Measurements from ENCODE around the gene RFX5. TPM values are rescaled to one million over a fixed set of nuclear protein-coding genes. Genes with fewer than 3 reads are reported as not detected.
A peak's percentile ranks its signal among the peaks of the same experiment; 100 is the strongest.

Gene RFX5
- total and polyA plus RNA-seq, 2 of the 13 experiments (the other 11 are each of a cell fraction or from before 2014, with no cell fraction given) = 17.9 to 36.2 TPM

DNA sequence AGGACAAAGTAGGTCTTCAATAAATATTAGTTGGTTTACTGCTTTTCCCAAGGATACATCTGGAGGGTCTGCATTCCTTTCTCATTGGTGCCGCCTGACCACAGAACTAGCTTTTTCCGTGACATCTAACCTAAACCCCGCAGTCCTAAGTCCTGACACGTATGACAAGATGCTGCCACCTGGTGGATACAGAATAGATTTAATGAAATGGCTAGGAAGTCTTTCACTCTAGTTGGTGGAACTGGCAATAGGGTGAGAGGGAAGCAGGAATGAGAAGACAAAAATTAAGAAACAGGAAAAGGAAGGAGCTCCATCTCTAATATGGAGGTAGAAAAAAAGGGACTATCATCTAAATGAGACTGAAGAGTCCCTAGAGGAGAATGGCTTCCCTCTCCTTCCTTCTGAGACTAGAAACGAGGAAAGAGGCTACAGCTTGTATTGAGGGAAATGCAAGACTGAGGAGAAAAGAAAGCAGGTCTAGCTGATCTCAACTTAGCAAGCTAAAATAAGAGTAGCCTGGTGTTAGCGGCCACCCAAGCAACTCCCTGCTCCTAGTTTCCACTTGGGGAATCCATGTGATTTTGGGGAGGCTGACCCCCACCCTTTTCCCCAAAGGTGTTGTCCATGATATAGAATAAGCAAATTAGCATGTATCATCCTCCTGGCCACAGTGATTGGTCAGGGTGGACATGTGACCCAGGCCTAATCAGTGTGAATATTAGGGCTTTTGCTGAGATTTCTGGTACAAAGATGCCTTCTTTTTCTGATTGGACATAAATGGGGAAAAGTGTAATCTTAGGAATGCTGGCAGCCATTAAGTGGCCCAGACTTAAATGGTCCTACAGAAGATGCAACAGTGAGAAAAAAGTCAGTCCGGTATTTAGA lies 5.9 kb downstream of the RFX5 start (continued):
- TF ChIP-seq, protein P1, sequence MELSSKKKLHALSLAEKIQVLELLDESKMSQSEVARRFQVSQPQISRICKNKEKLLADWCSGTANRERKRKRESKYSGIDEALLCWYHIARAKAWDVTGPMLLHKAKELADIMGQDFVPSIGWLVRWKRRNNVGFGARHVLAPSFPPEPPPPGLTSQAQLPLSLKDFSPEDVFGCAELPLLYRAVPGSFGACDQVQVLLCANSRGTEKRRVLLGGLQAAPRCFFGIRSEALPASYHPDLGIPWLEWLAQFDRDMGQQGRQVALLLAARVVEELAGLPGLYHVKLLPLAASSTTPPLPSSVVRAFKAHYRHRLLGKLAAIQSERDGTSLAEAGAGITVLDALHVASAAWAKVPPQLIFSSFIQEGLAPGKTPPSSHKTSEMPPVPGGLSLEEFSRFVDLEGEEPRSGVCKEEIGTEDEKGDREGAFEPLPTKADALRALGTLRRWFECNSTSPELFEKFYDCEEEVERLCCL (CRISPR knock-in tag; IDR thresholded peaks at IDR 0.05; ENCODE audit: borderline replicate concordance) = no peak
- TF ChIP-seq, protein P2, sequence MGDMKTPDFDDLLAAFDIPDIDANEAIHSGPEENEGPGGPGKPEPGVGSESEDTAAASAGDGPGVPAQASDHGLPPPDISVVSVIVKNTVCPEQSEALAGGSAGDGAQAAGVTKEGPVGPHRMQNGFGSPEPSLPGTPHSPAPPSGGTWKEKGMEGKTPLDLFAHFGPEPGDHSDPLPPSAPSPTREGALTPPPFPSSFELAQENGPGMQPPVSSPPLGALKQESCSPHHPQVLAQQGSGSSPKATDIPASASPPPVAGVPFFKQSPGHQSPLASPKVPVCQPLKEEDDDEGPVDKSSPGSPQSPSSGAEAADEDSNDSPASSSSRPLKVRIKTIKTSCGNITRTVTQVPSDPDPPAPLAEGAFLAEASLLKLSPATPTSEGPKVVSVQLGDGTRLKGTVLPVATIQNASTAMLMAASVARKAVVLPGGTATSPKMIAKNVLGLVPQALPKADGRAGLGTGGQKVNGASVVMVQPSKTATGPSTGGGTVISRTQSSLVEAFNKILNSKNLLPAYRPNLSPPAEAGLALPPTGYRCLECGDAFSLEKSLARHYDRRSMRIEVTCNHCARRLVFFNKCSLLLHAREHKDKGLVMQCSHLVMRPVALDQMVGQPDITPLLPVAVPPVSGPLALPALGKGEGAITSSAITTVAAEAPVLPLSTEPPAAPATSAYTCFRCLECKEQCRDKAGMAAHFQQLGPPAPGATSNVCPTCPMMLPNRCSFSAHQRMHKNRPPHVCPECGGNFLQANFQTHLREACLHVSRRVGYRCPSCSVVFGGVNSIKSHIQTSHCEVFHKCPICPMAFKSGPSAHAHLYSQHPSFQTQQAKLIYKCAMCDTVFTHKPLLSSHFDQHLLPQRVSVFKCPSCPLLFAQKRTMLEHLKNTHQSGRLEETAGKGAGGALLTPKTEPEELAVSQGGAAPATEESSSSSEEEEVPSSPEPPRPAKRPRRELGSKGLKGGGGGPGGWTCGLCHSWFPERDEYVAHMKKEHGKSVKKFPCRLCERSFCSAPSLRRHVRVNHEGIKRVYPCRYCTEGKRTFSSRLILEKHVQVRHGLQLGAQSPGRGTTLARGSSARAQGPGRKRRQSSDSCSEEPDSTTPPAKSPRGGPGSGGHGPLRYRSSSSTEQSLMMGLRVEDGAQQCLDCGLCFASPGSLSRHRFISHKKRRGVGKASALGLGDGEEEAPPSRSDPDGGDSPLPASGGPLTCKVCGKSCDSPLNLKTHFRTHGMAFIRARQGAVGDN (CRISPR knock-in tag; IDR thresholded peaks at IDR 0.05) = no peak
- TF ChIP-seq ZMAT3 (CRISPR knock-in tag; conservative IDR thresholded peaks at IDR 0.05) = no peak
- no peak for TF ChIP-seq AHR (CRISPR knock-in tag; IDR thresholded peaks at IDR 0.05)
- no peak for TF ChIP-seq SPEN (CRISPR knock-in tag; IDR thresholded peaks at IDR 0.05; ENCODE audit: low read depth)
- TF ChIP-seq SRSF9 (IDR thresholded peaks at IDR 0.05; ENCODE audit: borderline replicate concordance, insufficient read depth, low read depth, low read length, poor library complexity, severe bottlenecking) = no peak
- TF ChIP-seq ZNF230 (CRISPR knock-in tag; IDR thresholded peaks at IDR 0.05) = no peak
- TF ChIP-seq CBX1 (IDR thresholded peaks at IDR 0.05; ENCODE audit: low read depth) = no peak
- TF ChIP-seq, protein P3, sequence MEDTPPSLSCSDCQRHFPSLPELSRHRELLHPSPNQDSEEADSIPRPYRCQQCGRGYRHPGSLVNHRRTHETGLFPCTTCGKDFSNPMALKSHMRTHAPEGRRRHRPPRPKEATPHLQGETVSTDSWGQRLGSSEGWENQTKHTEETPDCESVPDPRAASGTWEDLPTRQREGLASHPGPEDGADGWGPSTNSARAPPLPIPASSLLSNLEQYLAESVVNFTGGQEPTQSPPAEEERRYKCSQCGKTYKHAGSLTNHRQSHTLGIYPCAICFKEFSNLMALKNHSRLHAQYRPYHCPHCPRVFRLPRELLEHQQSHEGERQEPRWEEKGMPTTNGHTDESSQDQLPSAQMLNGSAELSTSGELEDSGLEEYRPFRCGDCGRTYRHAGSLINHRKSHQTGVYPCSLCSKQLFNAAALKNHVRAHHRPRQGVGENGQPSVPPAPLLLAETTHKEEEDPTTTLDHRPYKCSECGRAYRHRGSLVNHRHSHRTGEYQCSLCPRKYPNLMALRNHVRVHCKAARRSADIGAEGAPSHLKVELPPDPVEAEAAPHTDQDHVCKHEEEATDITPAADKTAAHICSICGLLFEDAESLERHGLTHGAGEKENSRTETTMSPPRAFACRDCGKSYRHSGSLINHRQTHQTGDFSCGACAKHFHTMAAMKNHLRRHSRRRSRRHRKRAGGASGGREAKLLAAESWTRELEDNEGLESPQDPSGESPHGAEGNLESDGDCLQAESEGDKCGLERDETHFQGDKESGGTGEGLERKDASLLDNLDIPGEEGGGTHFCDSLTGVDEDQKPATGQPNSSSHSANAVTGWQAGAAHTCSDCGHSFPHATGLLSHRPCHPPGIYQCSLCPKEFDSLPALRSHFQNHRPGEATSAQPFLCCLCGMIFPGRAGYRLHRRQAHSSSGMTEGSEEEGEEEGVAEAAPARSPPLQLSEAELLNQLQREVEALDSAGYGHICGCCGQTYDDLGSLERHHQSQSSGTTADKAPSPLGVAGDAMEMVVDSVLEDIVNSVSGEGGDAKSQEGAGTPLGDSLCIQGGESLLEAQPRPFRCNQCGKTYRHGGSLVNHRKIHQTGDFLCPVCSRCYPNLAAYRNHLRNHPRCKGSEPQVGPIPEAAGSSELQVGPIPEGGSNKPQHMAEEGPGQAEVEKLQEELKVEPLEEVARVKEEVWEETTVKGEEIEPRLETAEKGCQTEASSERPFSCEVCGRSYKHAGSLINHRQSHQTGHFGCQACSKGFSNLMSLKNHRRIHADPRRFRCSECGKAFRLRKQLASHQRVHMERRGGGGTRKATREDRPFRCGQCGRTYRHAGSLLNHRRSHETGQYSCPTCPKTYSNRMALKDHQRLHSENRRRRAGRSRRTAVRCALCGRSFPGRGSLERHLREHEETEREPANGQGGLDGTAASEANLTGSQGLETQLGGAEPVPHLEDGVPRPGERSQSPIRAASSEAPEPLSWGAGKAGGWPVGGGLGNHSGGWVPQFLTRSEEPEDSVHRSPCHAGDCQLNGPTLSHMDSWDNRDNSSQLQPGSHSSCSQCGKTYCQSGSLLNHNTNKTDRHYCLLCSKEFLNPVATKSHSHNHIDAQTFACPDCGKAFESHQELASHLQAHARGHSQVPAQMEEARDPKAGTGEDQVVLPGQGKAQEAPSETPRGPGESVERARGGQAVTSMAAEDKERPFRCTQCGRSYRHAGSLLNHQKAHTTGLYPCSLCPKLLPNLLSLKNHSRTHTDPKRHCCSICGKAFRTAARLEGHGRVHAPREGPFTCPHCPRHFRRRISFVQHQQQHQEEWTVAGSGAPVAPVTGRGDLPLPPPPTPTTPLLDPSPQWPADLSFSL (CRISPR knock-in tag; IDR thresholded peaks at IDR 0.05) = no peak
- TF ChIP-seq, protein P4, sequence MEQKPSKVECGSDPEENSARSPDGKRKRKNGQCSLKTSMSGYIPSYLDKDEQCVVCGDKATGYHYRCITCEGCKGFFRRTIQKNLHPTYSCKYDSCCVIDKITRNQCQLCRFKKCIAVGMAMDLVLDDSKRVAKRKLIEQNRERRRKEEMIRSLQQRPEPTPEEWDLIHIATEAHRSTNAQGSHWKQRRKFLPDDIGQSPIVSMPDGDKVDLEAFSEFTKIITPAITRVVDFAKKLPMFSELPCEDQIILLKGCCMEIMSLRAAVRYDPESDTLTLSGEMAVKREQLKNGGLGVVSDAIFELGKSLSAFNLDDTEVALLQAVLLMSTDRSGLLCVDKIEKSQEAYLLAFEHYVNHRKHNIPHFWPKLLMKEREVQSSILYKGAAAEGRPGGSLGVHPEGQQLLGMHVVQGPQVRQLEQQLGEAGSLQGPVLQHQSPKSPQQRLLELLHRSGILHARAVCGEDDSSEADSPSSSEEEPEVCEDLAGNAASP (CRISPR knock-in tag; IDR thresholded peaks at IDR 0.05; ENCODE audit: borderline replicate concordance) = peak; percentile 44; the same call in 1 of the 2 replicates
- TF ChIP-seq ZNF460 (CRISPR knock-in tag; IDR thresholded peaks at IDR 0.05; ENCODE audit: borderline replicate concordance) = no peak
- TF ChIP-seq, protein P5, sequence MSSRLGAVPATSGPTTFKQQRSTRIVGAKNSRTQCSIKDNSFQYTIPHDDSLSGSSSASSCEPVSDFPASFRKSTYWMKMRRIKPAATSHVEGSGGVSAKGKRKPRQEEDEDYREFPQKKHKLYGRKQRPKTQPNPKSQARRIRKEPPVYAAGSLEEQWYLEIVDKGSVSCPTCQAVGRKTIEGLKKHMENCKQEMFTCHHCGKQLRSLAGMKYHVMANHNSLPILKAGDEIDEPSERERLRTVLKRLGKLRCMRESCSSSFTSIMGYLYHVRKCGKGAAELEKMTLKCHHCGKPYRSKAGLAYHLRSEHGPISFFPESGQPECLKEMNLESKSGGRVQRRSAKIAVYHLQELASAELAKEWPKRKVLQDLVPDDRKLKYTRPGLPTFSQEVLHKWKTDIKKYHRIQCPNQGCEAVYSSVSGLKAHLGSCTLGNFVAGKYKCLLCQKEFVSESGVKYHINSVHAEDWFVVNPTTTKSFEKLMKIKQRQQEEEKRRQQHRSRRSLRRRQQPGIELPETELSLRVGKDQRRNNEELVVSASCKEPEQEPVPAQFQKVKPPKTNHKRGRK (CRISPR knock-in tag; IDR thresholded peaks at IDR 0.05) = no peak

Data from HepG2 (cell line).